Gastrocnemius medialis (tissue), 4 donors: ENCODE results near the gene C10orf95.

ENCODE experiments used
- CTCF ChIP-seq, 5 experiments: fragments of 450-650 bp in 3 of 5; fragments of 200-600 bp in 2 of 5; sonication (generic) in 2 of 5; IDR thresholded peaks in 4 of 5; conservative IDR thresholded peaks in 1 of 5; 1 replicate in 4 of 5; 2 replicates in 1 of 5; pipeline ENCODE4 v1.5.1; 2016 to 2019; ENCODE audit warnings: antibody characterized with exemption in 5 of 5, mild to moderate bottlenecking in 3 of 5, moderate library complexity in 3 of 5
- POLR2A ChIP-seq, 2 donors: fragments of 450-650 bp; IDR thresholded peaks; one replicate each; pipeline ENCODE4 v1.6.1; 2017; ENCODE audit warnings: antibody characterized with exemption in 2 of 2, mild to moderate bottlenecking in 2 of 2, moderate library complexity in 2 of 2

- TF ChIP-seq POLR2A (IDR thresholded peaks at IDR 0.05) (no peak), CTCF (IDR thresholded peaks at IDR 0.05 in 4 of 5, conservative IDR thresholded peaks at IDR 0.05 in 1 of 5) (no peak)
These were observed 43.1 kb downstream of the C10orf95 start for GRCh38 chr10:102408131-102408727.
